Fibroblast of villous mesenchyme (primary cell): ENCODE data around the gene SLC7A10. TPM values are rescaled to one million over a fixed set of nuclear protein-coding genes. Genes with fewer than 3 reads are reported as not detected.

Experiments used
- DNase-seq: peaks from one replicate; pipeline ENCODE4 v3.0.0-alpha.2; 2010; ENCODE audit warnings: low read depth
- H3K4me3 ChIP-seq: 2 replicates; pipeline ENCODE4 v1.5.1; 2011; ENCODE audit warnings: low read depth, mild to moderate bottlenecking, low read length
- CTCF ChIP-seq: IDR thresholded peaks from 2 replicates; pipeline ENCODE4 v1.5.1; 2012; ENCODE audit warnings: low read depth, mild to moderate bottlenecking, low read length; ENCODE audit not compliant: insufficient read depth
- total RNA-seq: library from RNA; depleted of rRNA; stranded (reverse); fragments of >200 nt; gene quantifications from 2 replicates; pipeline ENCODE4 v1.2.3, GENCODE V29; 2012

The SLC7A10 gene
- total RNA-seq, 1 donor, result not detected

- no peak for DNase-seq
- no peak overlapping the region for H3K4me3 ChIP-seq
- no peak for TF ChIP-seq CTCF
Measured at GRCh38 chr19:33269016-33269415, 43.4 kb upstream of the SLC7A10 start.

- DNase-seq, result no peak
- no peak for TF ChIP-seq CTCF
- H3K4me3 ChIP-seq, result no peak overlapping the region
Measured at GRCh38 chr19:33268162-33268991, 42.7 kb upstream of the SLC7A10 start.

GRCh38 chr19:33267706-33268105, 42.1 kb upstream of the SLC7A10 start:
- no peak for TF ChIP-seq CTCF
- no peak for DNase-seq
- no peak overlapping the region for H3K4me3 ChIP-seq

GRCh38 chr19:33266974-33267484, 41.4 kb upstream of the SLC7A10 start:
- no peak overlapping the region for H3K4me3 ChIP-seq
- no peak for TF ChIP-seq CTCF
- DNase-seq, result no peak

GRCh38 chr19:33264881-33265445, 39.3 kb upstream of the SLC7A10 start:
- H3K4me3 ChIP-seq, result no peak overlapping the region
- no peak for TF ChIP-seq CTCF
- no peak for DNase-seq

- DNase-seq, result no peak
- no peak for TF ChIP-seq CTCF
- H3K4me3 ChIP-seq, result no peak overlapping the region
Measured at GRCh38 chr19:33263325-33264023, 37.8 kb upstream of the SLC7A10 start.
